ENCODE measurements around the gene CLIC4. TPM values are rescaled to one million over a fixed set of nuclear protein-coding genes. Genes with fewer than 3 reads are reported as not detected.
A peak's percentile ranks its signal among the peaks of the same experiment; 100 is the strongest.
"Not testable (repeated sequence)": the region's sequence is repeated elsewhere in the genome, so short reads cannot be mapped to it uniquely, and the experiment has no call there.

The CLIC4 gene
- total RNA-seq, 1 experiment from 2014 or later, result 262 TPM

GRCh38 chr1:24705260-24706073, 39.8 kb upstream of the CLIC4 start:
- peaks cover 2% of the 10 kb centered on the region; the same call in 1 of the 2 replicates for H3K27me3 Mint-ChIP-seq (ENCODE audit: low read depth)
- peaks cover 27% of the 10 kb centered on the region for H3K4me1 Mint-ChIP-seq
- H3K9me3 Mint-ChIP-seq, result no peaks in the 10 kb centered on the region
- ChIA-PET CTCF (interaction anchor here (0.6 to 2.8 kb wide), 7 partner anchors 17 to 1765 kb away, joined by 3 to 15 read pairs (median 8); partner anchors contain the start of gene CLIC4), POLR2A (interaction anchor here (0.6 to 1.5 kb wide), 2 partner anchors 31 to 39 kb away, joined by 4 to 9 read pairs; partner anchors contain the start of gene CLIC4)
- DNase-seq (ENCODE audit: low spot score) (peak; percentile 85), ATAC-seq (peak; percentile 99)
- TF ChIP-seq E2F4 (CRISPR knock-in tag; IDR thresholded peaks at IDR 0.05; ENCODE audit: borderline replicate concordance, low read depth), result no peak
- no peak for TF ChIP-seq NR2C2 (CRISPR knock-in tag; IDR thresholded peaks at IDR 0.05)
- no peak for TF ChIP-seq NR1H2 (CRISPR knock-in tag; IDR thresholded peaks at IDR 0.05)
- no peak for TF ChIP-seq ARID4B (CRISPR knock-in tag; IDR thresholded peaks at IDR 0.05; ENCODE audit: borderline replicate concordance)
- TF ChIP-seq, protein P1, sequence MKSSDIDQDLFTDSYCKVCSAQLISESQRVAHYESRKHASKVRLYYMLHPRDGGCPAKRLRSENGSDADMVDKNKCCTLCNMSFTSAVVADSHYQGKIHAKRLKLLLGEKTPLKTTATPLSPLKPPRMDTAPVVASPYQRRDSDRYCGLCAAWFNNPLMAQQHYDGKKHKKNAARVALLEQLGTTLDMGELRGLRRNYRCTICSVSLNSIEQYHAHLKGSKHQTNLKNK (CRISPR knock-in tag; IDR thresholded peaks at IDR 0.05), result no peak
- no peak; the same call in 1 of the 2 replicates for TF ChIP-seq GTF2I (CRISPR knock-in tag; conservative IDR thresholded peaks at IDR 0.05)
- TF ChIP-seq E2F5 (CRISPR knock-in tag; IDR thresholded peaks at IDR 0.05), result no peak
- peak; percentile 88; the same call in 1 of the 2 replicates for TF ChIP-seq ZNF121 (CRISPR knock-in tag; IDR thresholded peaks at IDR 0.05)
- no peak for TF ChIP-seq STAT6 (CRISPR knock-in tag; conservative IDR thresholded peaks at IDR 0.05; ENCODE audit: low read depth)
- no peak for TF ChIP-seq RELA (CRISPR knock-in tag; IDR thresholded peaks at IDR 0.05; ENCODE audit: borderline replicate concordance)
- no peak for TF ChIP-seq SP1 (CRISPR knock-in tag; conservative IDR thresholded peaks at IDR 0.05)
- peak; percentile 59 for TF ChIP-seq NFYB (CRISPR knock-in tag; conservative IDR thresholded peaks at IDR 0.05; ENCODE audit: low read depth)
- no peak for TF ChIP-seq EMX1 (CRISPR knock-in tag; IDR thresholded peaks at IDR 0.05)
- TF ChIP-seq SOX15 (CRISPR knock-in tag; IDR thresholded peaks at IDR 0.05), result no peak
- H3K4me3 Mint-ChIP-seq, result no peak overlapping the region
- no peaks in the 10 kb centered on the region for H3K36me3 Mint-ChIP-seq
- peak overlapping the region; percentile 62 for H3K27ac Mint-ChIP-seq

GRCh38 chr1:24706074-24706389, 39.2 kb upstream of the CLIC4 start:
- H3K27me3 Mint-ChIP-seq (ENCODE audit: low read depth); DNase-seq (ENCODE audit: low spot score); H3K36me3 Mint-ChIP-seq; H3K4me3 Mint-ChIP-seq; ATAC-seq; H3K9me3 Mint-ChIP-seq: not testable (repeated sequence)
- H3K27ac Mint-ChIP-seq, result peak overlapping the region; percentile 62
- H3K4me1 Mint-ChIP-seq, result peaks cover 23% of the 10 kb centered on the region
- ChIA-PET CTCF (interaction anchor here (1.1 to 2.8 kb wide), 3 partner anchors 17 to 129 kb away, joined by 4 to 15 read pairs (median 9); no protein-coding TSS in a partner anchor), POLR2A (interaction anchor here (0.6 to 1.5 kb wide), 2 partner anchors 31 to 39 kb away, joined by 4 to 9 read pairs; partner anchors contain the start of gene CLIC4)
